IMR-90 (cell line): ENCODE data around the gene TRAF6. TPM values are rescaled to one million over a fixed set of nuclear protein-coding genes. Genes with fewer than 3 reads are reported as not detected.

Experiments
- ATAC-seq: fragments of 200-7000 bp; cut with Tn5 transposase; 2 replicates; pipeline ENCODE4 v1.9.1; 2020; ENCODE audit warnings: low read depth, mild to moderate bottlenecking, moderate library complexity
- BruUV-seq: library from RNA; stranded (reverse); fragments of 400-500 nt; replicated peaks from 2 replicates; lab custom pipeline; 2021; lab: Mats Ljungman, UMichigan
- CTCF ChIA-PET: fragments of 300-600 bp; formaldehyde crosslinking; extraction: SDS; loops from one replicate; lab custom pipeline; 2021; ENCODE audit warnings: antibody characterized with exemption; lab: Yijun Ruan, JAX
- POLR2A ChIA-PET: fragments of 300-600 bp; sonication (Branson Sonifier 250); formaldehyde crosslinking; loops from one replicate; lab custom pipeline; 2022; ENCODE audit warnings: antibody characterized with exemption; ENCODE audit not compliant: unreplicated experiment; lab: Charles Lee
- DNase-seq: peaks from one replicate; pipeline ENCODE4 v3.0.0; 2013
- H2AFZ ChIP-seq: replicated peaks from 2 replicates; pipeline ENCODE3; 2013; ENCODE audit warnings: low read length, mild to moderate bottlenecking; ENCODE audit not compliant: poor library complexity
- H2AK5ac ChIP-seq: 2 replicates; pipeline ENCODE4 v1.6.1; 2013; ENCODE audit warnings: low read depth, low read length, inconsistent platforms
- H2AK9ac ChIP-seq: replicated peaks from 2 replicates; pipeline ENCODE3; 2013; ENCODE audit warnings: mild to moderate bottlenecking, low read depth, low read length, moderate library complexity; ENCODE audit not compliant: poor library complexity
- H2BK120ac ChIP-seq: 2 replicates; pipeline ENCODE4 v1.6.1; 2013; ENCODE audit warnings: low read depth, low read length, inconsistent platforms
- H2BK15ac ChIP-seq: 3 replicates; pipeline ENCODE4 v1.6.1; 2013; ENCODE audit warnings: low read depth, low read length, inconsistent platforms
- H2BK20ac ChIP-seq: 2 replicates; pipeline ENCODE4 v1.6.1; 2013; ENCODE audit warnings: low read depth, mild to moderate bottlenecking, inconsistent platforms, low read length, moderate library complexity
- H2BK5ac ChIP-seq: 2 replicates; pipeline ENCODE4 v1.6.1; 2013; ENCODE audit warnings: mild to moderate bottlenecking, low read depth, low read length, inconsistent platforms; ENCODE audit not compliant: poor library complexity, severe bottlenecking
- H3K14ac ChIP-seq: replicated peaks from 2 replicates; pipeline ENCODE4 v1.6.1; 2013; ENCODE audit warnings: low read depth, low read length, inconsistent platforms
- H3K18ac ChIP-seq: 2 replicates; pipeline ENCODE4 v1.6.1; 2013; ENCODE audit warnings: low read depth, low read length, control low read depth
- H3K23ac ChIP-seq: 2 replicates; pipeline ENCODE4 v1.6.1; 2013; ENCODE audit warnings: low read depth, low read length, inconsistent platforms
- H3K27ac ChIP-seq: 2 replicates; pipeline ENCODE4 v1.5.1; 2013; ENCODE audit warnings: mild to moderate bottlenecking, control low read depth, low read length; ENCODE audit not compliant: insufficient read depth
- H3K27me3 ChIP-seq: 2 replicates; pipeline ENCODE4 v1.6.1; 2013; ENCODE audit warnings: low read length; ENCODE audit not compliant: control insufficient read depth, insufficient read depth
- H3K36me3 ChIP-seq: 2 replicates; pipeline ENCODE4 v1.6.1; 2013; ENCODE audit warnings: low read length, mixed read lengths; ENCODE audit not compliant: control insufficient read depth, insufficient read depth
- H3K4ac ChIP-seq: 2 replicates; pipeline ENCODE4 v1.6.1; 2013; ENCODE audit warnings: low read depth, low read length, inconsistent platforms
- H3K4me1 ChIP-seq: 2 replicates; pipeline ENCODE4 v1.6.1; 2013; ENCODE audit warnings: low read length, mixed read lengths; ENCODE audit not compliant: control insufficient read depth, insufficient read depth
- H3K4me2 ChIP-seq: 2 replicates; pipeline ENCODE4 v1.6.1; 2013; ENCODE audit warnings: low read depth, mild to moderate bottlenecking, control low read depth, low read length, moderate library complexity
- H3K4me3 ChIP-seq: 2 replicates; pipeline ENCODE4 v1.5.1; 2013; ENCODE audit warnings: low read depth, mild to moderate bottlenecking, control low read depth, low read length, moderate library complexity; ENCODE audit not compliant: insufficient read depth
- H3K56ac ChIP-seq: 2 replicates; pipeline ENCODE4 v1.6.1; 2013; ENCODE audit warnings: low read length, inconsistent platforms; ENCODE audit not compliant: insufficient read depth; ENCODE audit errors: extremely low read depth
- H3K79me1 ChIP-seq, 2 experiments: 2 replicates each; pipeline ENCODE4 v1.6.1; 2013; ENCODE audit warnings: low read length in 2 of 2, inconsistent platforms in 1 of 2, low read depth in 1 of 2
- H3K9ac ChIP-seq: 2 replicates; pipeline ENCODE4 v1.6.1; 2013; ENCODE audit warnings: low read depth, low read length, control low read depth
- H3K9me1 ChIP-seq: 2 replicates; pipeline ENCODE4 v1.6.1; 2013; ENCODE audit warnings: low read length, inconsistent platforms; ENCODE audit not compliant: insufficient read depth
- H3K9me3 ChIP-seq: 2 replicates; pipeline ENCODE4 v1.6.1; 2013; ENCODE audit warnings: low read length; ENCODE audit not compliant: control insufficient read depth, insufficient read depth
- H4K20me1 ChIP-seq: 2 replicates; pipeline ENCODE4 v1.6.1; 2013; ENCODE audit warnings: low read length, inconsistent platforms; ENCODE audit not compliant: insufficient read depth
- H4K5ac ChIP-seq: 2 replicates; pipeline ENCODE4 v1.6.1; 2013; ENCODE audit warnings: mild to moderate bottlenecking, low read depth, low read length, control low read depth
- H4K8ac ChIP-seq, 2 experiments: 2 replicates each; pipeline ENCODE4 v1.6.1; 2013; ENCODE audit warnings: low read depth in 2 of 2, low read length in 2 of 2, control low read depth in 1 of 2, inconsistent platforms in 1 of 2
- H4K91ac ChIP-seq: 2 replicates; pipeline ENCODE4 v1.6.1; 2013; ENCODE audit warnings: low read depth, low read length, inconsistent platforms; ENCODE audit not compliant: insufficient read depth
- BHLHE40 ChIP-seq: fragments of 150-350 bp; IDR thresholded peaks from 2 replicates; pipeline ENCODE4 v1.6.1; 2016; ENCODE audit warnings: mild to moderate bottlenecking, low read depth, low read length
- CEBPB ChIP-seq: IDR thresholded peaks from 2 replicates; pipeline ENCODE4 v1.6.1; 2012; ENCODE audit warnings: low read depth, low read length, improper control_type of control experiment
- CHD1 ChIP-seq: IDR thresholded peaks from 2 replicates; pipeline ENCODE4 v1.6.1; 2012; ENCODE audit warnings: low read depth, low read length, improper control_type of control experiment
- CTCF ChIP-seq: conservative IDR thresholded peaks from 2 replicates; pipeline ENCODE4 v1.5.1; 2012; ENCODE audit warnings: mild to moderate bottlenecking, low read depth, low read length, improper control_type of control experiment
- ELK1 ChIP-seq: fragments of 150-350 bp; IDR thresholded peaks from 2 replicates; pipeline ENCODE4 v1.6.1; 2016; ENCODE audit warnings: low read depth, mild to moderate bottlenecking, low read length, moderate library complexity, borderline replicate concordance
- FOS ChIP-seq: fragments of 150-350 bp; IDR thresholded peaks from 2 replicates; pipeline ENCODE4 v1.6.1; 2016; ENCODE audit warnings: low read depth, low read length
- MAFK ChIP-seq: IDR thresholded peaks from 2 replicates; pipeline ENCODE4 v1.6.1; 2012; ENCODE audit warnings: low read depth, low read length, improper control_type of control experiment
- MAZ ChIP-seq: IDR thresholded peaks from 2 replicates; pipeline ENCODE4 v1.6.1; 2012; ENCODE audit warnings: low read depth, mild to moderate bottlenecking, low read length, improper control_type of control experiment, moderate library complexity, borderline replicate concordance
- NFE2L2 ChIP-seq: fragments of 150-350 bp; IDR thresholded peaks from 2 replicates; pipeline ENCODE4 v1.6.1; 2016; ENCODE audit warnings: low read depth, mild to moderate bottlenecking, low read length
- RAD21 ChIP-seq: IDR thresholded peaks from 2 replicates; pipeline ENCODE4 v1.6.1; 2012; ENCODE audit warnings: low read length, improper control_type of control experiment
- RCOR1 ChIP-seq: IDR thresholded peaks from 2 replicates; pipeline ENCODE4 v1.6.1; 2012; ENCODE audit warnings: mild to moderate bottlenecking, low read length, improper control_type of control experiment; ENCODE audit not compliant: insufficient replicate concordance
- USF2 ChIP-seq: fragments of 150-350 bp; IDR thresholded peaks from 2 replicates; pipeline ENCODE4 v1.6.1; 2017; ENCODE audit warnings: mild to moderate bottlenecking, antibody characterized with exemption, low read length, low read depth
- WGBS, 2 experiments: methylation state at CpG; one replicate each; pipeline versions ENCODE4 v1.1.5 to v1.1.7; 2013; ENCODE audit warnings: missing lambda C conversion rate in 2 of 2; ENCODE audit not compliant: insufficient read length in 1 of 2; ENCODE audit errors: extremely low coverage in 2 of 2; 5-methylcytosine and 5-hydroxymethylcytosine counted together
- dilution Hi-C: fragments of 300-500 bp; cut with HindIII; formaldehyde crosslinking; loops from one replicate; pipeline ENCODE4 v1.14.3; 2018; ENCODE audit warnings: low sequenced_read_pairs; ENCODE audit not compliant: unreplicated experiment
- in situ Hi-C: fragments of 300-500 bp; cut with MboI; formaldehyde crosslinking; loops from 3 replicates; pipeline ENCODE4 v1.14.3; 2019; ENCODE audit warnings: low sequenced_read_pairs, inconsistent platforms, mixed read lengths
- intact Hi-C: fragments of 100-400 bp; cut with micrococcal nuclease; formaldehyde crosslinking; loops from 2 replicates; pipeline ENCODE4 v1.10.0; 2022
- polyA plus RNA-seq, 3 experiments: library from polyadenylated mRNA; depleted of rRNA; stranded (reverse); fragments of >200 nt; gene quantifications; 2 replicates each; pipeline ENCODE4 v1.2.3, GENCODE V29; 2012; ENCODE audit warnings: low replicate concordance in 1 of 3
- total RNA-seq: library from RNA; depleted of rRNA; stranded (reverse); fragments of >200 nt; gene quantifications from 2 replicates; pipeline ENCODE4 v1.2.3, GENCODE V29; 2012

TRAF6 gene
- total and polyA plus RNA-seq, 2 of the 4 experiments (the other 2 are of a cell fraction) = 6.0 to 17.6 TPM

GRCh38 chr11:36471577-36471976, 38.5 kb downstream of the TRAF6 start:
- Histone ChIP-seq H2AK9ac (no peak overlapping the region), H3K23ac (no peak overlapping the region), H4K91ac (peak overlapping the region; percentile 14; the same call in 1 of the 2 replicates), H2AK5ac (no peak overlapping the region; the same call in 1 of the 2 replicates), H3K9me1 (peaks cover 8% of the 10 kb centered on the region), H3K27me3 (no peaks in the 10 kb centered on the region), H2BK120ac (no peak overlapping the region), H3K4me1 (peaks cover 6% of the 10 kb centered on the region), H3K4ac (no peak overlapping the region), H2AFZ (no peak overlapping the region), H3K27ac (no peak overlapping the region), H4K8ac (no peak overlapping the region), H3K9ac (no peak overlapping the region), H3K9me3 (no peaks in the 10 kb centered on the region), H3K18ac (no peak overlapping the region), H3K4me3 (no peak overlapping the region), H3K79me1 (no peaks in the 10 kb centered on the region; a peak in 1 of 4 replicates), H3K4me2 (no peak overlapping the region), H2BK15ac (no peak overlapping the region), H3K14ac (0 out of 2 replicates have a peak overlapping the region, but pooled peaks have one; percentile 21), H4K20me1 (no peaks in the 10 kb centered on the region), H2BK20ac (peak overlapping the region; percentile 28; the same call in 1 of the 2 replicates), H2BK5ac (no peak overlapping the region), H3K36me3 (no peaks in the 10 kb centered on the region), H4K5ac (no peak overlapping the region), H3K56ac (no peak overlapping the region)
- WGBS, 2 experiments = no CpG with 5 or more reads among the region's 1 CpG
- no peak for TF ChIP-seq MAZ
- TF ChIP-seq RAD21 = no peak
- no peak for TF ChIP-seq FOS
- no peak for TF ChIP-seq MAFK
- no peak for TF ChIP-seq CEBPB
- no peak for TF ChIP-seq BHLHE40
- no peak for TF ChIP-seq USF2
- no peak for TF ChIP-seq RCOR1
- no peak for TF ChIP-seq CTCF
- no peak for TF ChIP-seq ELK1
- TF ChIP-seq NFE2L2 = no peak
- TF ChIP-seq CHD1 = no peak
- ATAC-seq = no peak
- no TSS peak for BruUV-seq
- dilution Hi-C loops (no loop called here), intact Hi-C loops (loop anchor here (10.0 kb wide), 1 partner anchor 427 kb away; no protein-coding TSS in a partner anchor), in situ Hi-C loops (loop anchor here (5.0 to 25.0 kb wide), 3 partner anchors 94 to 859 kb away; partner anchors contain the start of gene FJX1)
- ChIA-PET CTCF (no interaction called here), POLR2A (no interaction called here)
- DNase-seq = no peak
